AG09309 (cell line): ENCODE results near the gene CCDC92B.

Source experiments
- DNase-seq: peaks from one replicate; pipeline ENCODE4 v3.0.0-alpha.2; 2010; ENCODE audit warnings: low read depth
- H3K4me3 ChIP-seq: 2 replicates; pipeline ENCODE4 v1.5.1; 2011; ENCODE audit warnings: mild to moderate bottlenecking, low read depth, low read length, moderate library complexity; ENCODE audit not compliant: control insufficient read depth
- TF ChIP-seq, protein P1 (sequence below): IDR thresholded peaks from 2 replicates; pipeline ENCODE4 v1.5.1; 2011; ENCODE audit warnings: mild to moderate bottlenecking, low read depth, low read length, inconsistent platforms; ENCODE audit not compliant: insufficient read depth, control insufficient read depth; ENCODE audit errors: missing control alignments

The CCDC92B gene

DNA sequence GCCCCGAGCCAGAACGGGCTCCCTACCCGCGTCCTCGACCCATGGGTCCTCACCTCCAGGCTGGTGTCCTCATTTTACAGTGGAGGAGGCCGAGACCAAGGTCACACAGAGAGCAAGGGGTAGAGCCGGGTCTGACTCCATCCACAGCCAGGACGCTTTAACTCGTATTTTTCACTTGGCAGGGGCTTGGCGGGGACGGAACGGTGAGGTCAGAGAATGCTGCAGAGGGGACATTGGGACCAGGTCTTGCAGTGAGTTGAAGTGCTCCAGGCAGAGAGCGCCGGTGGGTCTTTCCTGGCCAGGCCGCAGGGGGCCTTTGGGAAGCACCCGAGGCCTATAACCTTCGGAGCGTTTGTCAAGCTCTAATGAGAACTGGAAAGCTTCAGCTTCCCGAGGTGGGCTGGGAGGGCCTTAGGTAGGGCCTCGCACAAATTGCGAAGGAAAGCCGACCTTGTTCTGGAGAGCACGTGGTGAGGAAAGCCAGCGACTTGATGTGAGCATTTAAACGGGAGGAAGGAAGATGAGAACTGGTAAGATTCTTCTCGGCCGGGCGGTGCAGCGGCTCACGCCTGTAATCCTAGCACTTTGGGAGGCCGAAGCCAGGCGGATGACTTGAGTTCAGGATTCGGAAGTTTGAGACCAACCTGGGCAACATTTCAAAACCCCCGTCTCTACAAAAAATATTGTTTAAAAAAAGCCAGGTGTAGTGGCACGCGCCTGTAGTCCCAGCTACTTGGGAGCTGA lies 37.0 kb downstream of the CCDC92B start:
- TF ChIP-seq, protein P1, sequence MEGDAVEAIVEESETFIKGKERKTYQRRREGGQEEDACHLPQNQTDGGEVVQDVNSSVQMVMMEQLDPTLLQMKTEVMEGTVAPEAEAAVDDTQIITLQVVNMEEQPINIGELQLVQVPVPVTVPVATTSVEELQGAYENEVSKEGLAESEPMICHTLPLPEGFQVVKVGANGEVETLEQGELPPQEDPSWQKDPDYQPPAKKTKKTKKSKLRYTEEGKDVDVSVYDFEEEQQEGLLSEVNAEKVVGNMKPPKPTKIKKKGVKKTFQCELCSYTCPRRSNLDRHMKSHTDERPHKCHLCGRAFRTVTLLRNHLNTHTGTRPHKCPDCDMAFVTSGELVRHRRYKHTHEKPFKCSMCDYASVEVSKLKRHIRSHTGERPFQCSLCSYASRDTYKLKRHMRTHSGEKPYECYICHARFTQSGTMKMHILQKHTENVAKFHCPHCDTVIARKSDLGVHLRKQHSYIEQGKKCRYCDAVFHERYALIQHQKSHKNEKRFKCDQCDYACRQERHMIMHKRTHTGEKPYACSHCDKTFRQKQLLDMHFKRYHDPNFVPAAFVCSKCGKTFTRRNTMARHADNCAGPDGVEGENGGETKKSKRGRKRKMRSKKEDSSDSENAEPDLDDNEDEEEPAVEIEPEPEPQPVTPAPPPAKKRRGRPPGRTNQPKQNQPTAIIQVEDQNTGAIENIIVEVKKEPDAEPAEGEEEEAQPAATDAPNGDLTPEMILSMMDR: no peak
- no peak for DNase-seq
- H3K4me3 ChIP-seq: peak overlapping the region; percentile 59

DNA sequence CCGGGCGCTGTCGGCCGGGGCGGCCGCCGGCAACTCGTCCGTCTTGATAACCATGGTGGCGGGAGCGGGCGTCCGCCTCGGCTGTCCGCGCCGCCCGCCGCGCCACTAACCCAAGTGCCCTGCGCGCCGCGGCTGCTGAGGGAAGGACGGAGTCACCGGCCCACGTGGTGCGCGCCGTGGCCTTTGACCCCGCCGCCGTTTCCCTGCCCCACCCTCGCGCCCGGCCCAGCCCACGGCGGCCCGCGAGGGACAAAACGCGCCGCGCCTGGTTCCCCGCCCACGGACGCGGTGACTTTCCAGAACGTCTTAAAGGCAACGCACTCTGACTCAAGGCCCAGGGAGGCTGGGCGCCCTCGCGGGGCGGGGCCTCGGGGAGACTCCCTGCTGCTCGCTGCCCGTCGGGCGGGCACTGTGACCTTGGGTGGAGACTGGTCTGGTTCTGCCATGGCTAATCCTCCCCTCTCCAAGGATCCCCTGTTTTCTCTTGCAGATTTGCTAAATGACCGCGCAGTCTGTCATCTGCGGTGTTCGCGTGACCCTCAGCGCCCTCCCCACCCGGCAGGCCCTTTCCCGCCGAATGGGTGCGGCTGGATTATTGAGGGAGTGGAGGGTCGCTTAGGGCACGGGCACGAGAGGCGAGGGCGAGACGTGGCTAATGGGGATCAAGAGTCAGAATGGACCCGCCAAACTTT lies 37.7 kb downstream of the CCDC92B start, which contains the start of gene CLUH:
TSS of gene CLUH (minus strand) at position 157 of the 692 bp plus-strand sequence. CDS start at position 54, 103 bp downstream.
- peak; percentile 82 for DNase-seq
- TF ChIP-seq, protein P1: no peak
- H3K4me3 ChIP-seq: peak within 1 kb of the TSS; percentile 59

DNA sequence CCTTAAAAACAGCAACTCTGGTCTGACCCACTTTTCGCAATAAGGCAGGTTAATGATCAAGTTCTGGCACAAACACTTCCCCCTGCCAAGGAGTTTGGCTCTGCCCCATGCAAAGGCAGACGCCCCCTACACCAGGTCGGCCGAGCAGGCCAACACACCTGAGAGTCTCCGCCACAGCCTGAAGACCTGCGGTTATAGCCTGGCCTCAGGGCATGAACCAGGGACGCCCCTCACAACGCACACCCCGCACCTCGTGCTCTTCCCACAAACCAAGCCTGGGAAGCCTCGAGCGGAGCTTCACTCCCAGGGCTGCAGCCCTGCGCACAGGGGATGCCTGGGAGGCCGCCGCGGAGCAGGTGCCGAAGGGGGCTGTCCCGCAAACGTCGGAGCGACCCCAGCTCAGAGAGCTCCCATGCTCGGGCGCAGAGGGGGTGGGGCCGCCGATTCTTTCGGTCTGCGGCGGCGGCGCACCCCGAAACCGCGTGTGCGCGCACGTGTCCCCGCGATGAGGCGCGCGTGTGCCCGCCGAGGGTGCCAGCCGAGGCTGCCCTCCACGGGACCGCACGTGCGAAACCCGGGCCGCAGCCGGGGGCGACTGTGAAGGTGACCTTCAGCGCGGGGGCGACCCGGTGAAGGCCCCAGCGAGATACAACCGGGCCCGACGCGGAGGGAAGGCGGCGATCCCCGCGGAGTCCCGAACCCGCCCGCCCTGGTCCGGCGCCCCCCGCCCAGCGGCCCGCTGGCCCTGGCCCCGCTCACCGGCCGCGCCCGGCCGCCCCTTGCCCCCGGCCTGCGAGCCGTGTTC lies 38.4 kb downstream of the CCDC92B start:
- DNase-seq: no peak
- TF ChIP-seq, protein P1: no peak
- peak overlapping the region; percentile 59 for H3K4me3 ChIP-seq

DNA sequence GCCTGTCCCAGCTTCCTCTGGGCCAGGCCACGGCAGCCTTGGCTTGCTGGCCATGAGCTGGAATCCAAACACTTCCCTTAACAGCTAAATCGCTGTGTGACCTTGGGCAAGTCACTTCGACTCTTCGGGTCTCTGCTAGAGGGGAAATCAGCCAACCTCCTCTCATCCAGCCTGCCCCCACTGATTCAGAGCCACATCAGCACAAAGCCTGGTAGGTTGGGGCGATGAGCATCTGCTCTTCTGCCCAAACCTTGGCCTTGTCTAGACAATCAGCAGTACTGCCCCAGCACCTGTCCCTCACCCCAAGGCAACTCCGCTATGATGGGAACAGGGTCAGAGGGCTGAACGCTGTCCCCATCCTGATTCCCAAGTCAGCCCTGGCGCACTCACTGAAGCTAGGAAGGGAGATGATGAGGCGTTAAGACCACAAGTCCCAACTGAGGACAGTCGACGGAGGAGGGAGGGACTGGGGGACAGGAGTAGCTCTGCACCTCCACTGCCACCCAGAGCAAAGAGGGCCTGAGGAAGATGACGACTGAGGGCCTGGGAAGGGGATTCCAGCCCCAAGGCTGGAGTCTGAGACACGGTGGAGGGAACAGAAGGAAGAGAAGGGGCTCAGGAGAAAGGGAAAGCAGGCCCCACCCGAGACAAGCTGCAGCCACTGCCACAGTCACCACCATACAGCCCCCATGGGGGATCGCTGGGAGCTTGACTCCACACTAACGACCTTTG lies 39.2 kb downstream of the CCDC92B start:
- DNase-seq: no peak
- peak overlapping the region; percentile 59 for H3K4me3 ChIP-seq
- TF ChIP-seq, protein P1: no peak

DNA sequence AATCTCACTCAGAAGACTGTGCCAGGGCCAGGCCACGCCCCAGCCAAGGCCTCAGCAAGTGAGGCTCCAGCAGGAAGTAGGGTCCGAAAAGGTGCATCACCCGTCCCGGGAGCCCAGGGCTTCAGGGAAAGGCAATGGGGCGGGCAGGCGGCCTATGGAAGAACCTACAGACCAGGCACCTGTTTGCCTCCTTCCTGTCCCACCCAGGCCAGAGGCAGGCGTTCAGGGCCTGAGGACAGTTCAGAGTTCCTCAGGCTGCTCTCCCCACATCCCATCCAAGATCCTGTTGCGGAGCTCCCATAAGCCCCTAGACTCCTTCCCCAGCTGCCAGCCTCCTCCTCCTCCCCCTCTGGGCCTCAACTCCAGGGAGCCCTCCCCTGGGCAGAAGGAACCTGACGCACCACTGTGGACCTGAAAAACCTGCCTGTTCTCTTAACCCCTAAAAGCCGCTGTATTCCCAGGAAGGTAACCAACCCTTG lies 40.2 kb downstream of the CCDC92B start:
- TF ChIP-seq, protein P1: no peak
- H3K4me3 ChIP-seq: no peak overlapping the region
- no peak for DNase-seq
